ENCODE data around the gene RAB7A. TPM values are rescaled to one million over a fixed set of nuclear protein-coding genes. Genes with fewer than 3 reads are reported as not detected.

RAB7A gene
- total RNA-seq, 1 donor from 2014 or later = 319 TPM

DNA sequence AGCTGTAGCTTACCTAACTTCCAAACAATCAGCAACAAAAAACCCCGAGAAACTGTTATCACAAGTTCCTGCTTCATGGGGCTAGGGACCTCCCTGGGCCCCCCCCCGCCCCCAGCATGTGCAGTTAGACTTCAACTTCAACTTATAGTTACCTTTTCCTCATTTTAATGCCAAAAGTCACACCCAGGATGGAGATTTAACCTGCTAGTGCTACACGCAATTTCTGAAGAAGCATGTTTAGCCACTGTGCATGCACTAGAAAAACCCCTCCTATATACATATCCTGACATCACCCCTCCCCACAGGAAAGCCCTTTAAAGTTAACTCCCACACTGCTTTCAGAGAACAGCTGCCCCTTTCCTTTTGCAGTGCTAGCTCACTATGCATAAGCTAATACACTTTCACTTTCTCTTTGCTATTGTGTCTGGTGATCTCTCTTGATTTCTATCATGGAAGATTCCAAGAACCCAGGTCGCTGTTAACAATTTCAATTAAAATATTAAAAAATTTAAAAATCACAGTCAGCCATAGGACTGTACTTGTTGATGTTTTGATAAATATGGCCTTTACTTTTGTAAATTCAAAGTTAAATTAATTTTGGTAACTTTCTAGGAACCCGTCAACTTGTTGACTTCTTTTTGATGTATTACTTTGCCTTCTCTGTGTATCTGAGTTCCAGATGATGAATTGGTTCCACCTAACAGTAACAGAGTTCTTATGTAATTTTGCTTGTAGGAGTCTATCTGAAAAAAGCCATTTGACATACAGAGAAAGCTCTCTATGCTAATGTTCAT is 78.2 kb downstream of the RAB7A start:
- peak; percentile 19 for DNase-seq (ENCODE audit: low read depth)
- H3K4me2 ChIP-seq (ENCODE audit: low read length) = peak overlapping the region; percentile 48
- no peaks in the 10 kb centered on the region for H3K27me3 ChIP-seq (ENCODE audit: insufficient read depth, low read length)
- no peak for TF ChIP-seq CTCF (IDR thresholded peaks at IDR 0.05; ENCODE audit: insufficient read depth, low read depth, low read length)
- TF ChIP-seq EZH2 (IDR thresholded peaks at IDR 0.05; ENCODE audit: insufficient read depth, low read length) = no peak
- Mint-ChIP-seq H3K9me3 (ENCODE audit: unreplicated experiment) (no peaks in the 10 kb centered on the region), H3K36me3 (ENCODE audit: low read depth, unreplicated experiment) (peaks cover 14% of the 10 kb centered on the region), H3K4me3 (ENCODE audit: unreplicated experiment) (peak overlapping the region; percentile 13), H3K27ac (ENCODE audit: unreplicated experiment) (no peak overlapping the region), H3K27me3 (ENCODE audit: low read depth, unreplicated experiment) (no peaks in the 10 kb centered on the region), H3K4me1 (ENCODE audit: low read depth, unreplicated experiment) (peaks cover 49% of the 10 kb centered on the region)
- no peak overlapping the region for H3K9ac ChIP-seq (ENCODE audit: low read length)
- peaks cover 60% of the 10 kb centered on the region for H4K20me1 ChIP-seq (ENCODE audit: insufficient read depth, low read length)
- no peak for FAIRE-seq
- no peak overlapping the region for H2AFZ ChIP-seq (ENCODE audit: low read depth, low read length)
- peaks cover 16% of the 10 kb centered on the region for H3K4me1 ChIP-seq (ENCODE audit: insufficient read depth, low read length)
- H3K36me3 ChIP-seq (ENCODE audit: insufficient read depth, low read length) = peaks cover 28% of the 10 kb centered on the region
- no peaks in the 10 kb centered on the region for H3K9me3 ChIP-seq (ENCODE audit: insufficient read depth, low read depth, low read length)
- no peak overlapping the region for H3K27ac ChIP-seq (ENCODE audit: low read depth, low read length)
- peaks cover 32% of the 10 kb centered on the region for H3K79me2 ChIP-seq (ENCODE audit: insufficient read depth, low read length)
- no peak overlapping the region for H3K4me3 ChIP-seq (ENCODE audit: insufficient read depth, low read depth, low read length)

DNA sequence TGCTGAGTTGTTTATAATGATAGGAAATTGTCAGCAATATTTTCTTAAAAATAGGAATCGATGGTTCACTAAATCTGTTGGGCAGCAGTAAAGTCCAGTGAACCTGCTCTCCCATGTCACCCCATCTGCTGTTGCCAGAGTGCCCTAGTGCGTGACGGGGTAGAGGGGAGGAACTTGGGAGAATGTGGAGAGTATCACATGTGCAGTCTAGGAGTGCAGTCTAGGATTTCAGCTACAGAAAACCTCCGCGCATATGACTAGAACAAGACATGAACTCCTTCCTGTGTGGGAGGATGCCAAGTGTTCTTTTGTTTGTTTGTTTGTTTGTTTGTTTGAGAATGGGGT is 78.8 kb downstream of the RAB7A start:
- no peak overlapping the region for H3K4me2 ChIP-seq (ENCODE audit: low read length)
- H3K27me3 ChIP-seq (ENCODE audit: insufficient read depth, low read length) = no peaks in the 10 kb centered on the region
- H3K27ac ChIP-seq (ENCODE audit: low read depth, low read length) = no peak overlapping the region
- H3K4me3 ChIP-seq (ENCODE audit: insufficient read depth, low read depth, low read length) = no peak overlapping the region
- peaks cover 49% of the 10 kb centered on the region for H3K4me1 Mint-ChIP-seq (ENCODE audit: low read depth, unreplicated experiment)
- H3K9me3 ChIP-seq (ENCODE audit: insufficient read depth, low read depth, low read length) = no peaks in the 10 kb centered on the region
- H3K79me2 ChIP-seq (ENCODE audit: insufficient read depth, low read length) = peaks cover 32% of the 10 kb centered on the region
- H3K9ac ChIP-seq (ENCODE audit: low read length) = no peak overlapping the region
- no peaks in the 10 kb centered on the region for H3K9me3 Mint-ChIP-seq (ENCODE audit: unreplicated experiment)
- FAIRE-seq (no peak), DNase-seq (ENCODE audit: low read depth) (no peak)
- TF ChIP-seq EZH2 (IDR thresholded peaks at IDR 0.05; ENCODE audit: insufficient read depth, low read length) (no peak), CTCF (IDR thresholded peaks at IDR 0.05; ENCODE audit: insufficient read depth, low read depth, low read length) (no peak)
- H4K20me1 ChIP-seq (ENCODE audit: insufficient read depth, low read length) = peaks cover 59% of the 10 kb centered on the region
- no peak overlapping the region for H2AFZ ChIP-seq (ENCODE audit: low read depth, low read length)
- H3K36me3 ChIP-seq (ENCODE audit: insufficient read depth, low read length) = peaks cover 23% of the 10 kb centered on the region
- peaks cover 16% of the 10 kb centered on the region for H3K4me1 ChIP-seq (ENCODE audit: insufficient read depth, low read length)
- H3K36me3 Mint-ChIP-seq (ENCODE audit: low read depth, unreplicated experiment) = peaks cover 15% of the 10 kb centered on the region
- H3K27ac Mint-ChIP-seq (ENCODE audit: unreplicated experiment) = peak overlapping the region; percentile 62
- no peaks in the 10 kb centered on the region for H3K27me3 Mint-ChIP-seq (ENCODE audit: low read depth, unreplicated experiment)
- peak overlapping the region; percentile 13 for H3K4me3 Mint-ChIP-seq (ENCODE audit: unreplicated experiment)

- no peaks in the 10 kb centered on the region for H3K27me3 Mint-ChIP-seq (ENCODE audit: low read depth, unreplicated experiment)
- H3K27ac ChIP-seq (ENCODE audit: low read depth, low read length) = peak overlapping the region; percentile 36
Observed at GRCh38 chr3:128805772-128806171, 79.8 kb downstream of the RAB7A start.

More at GRCh38 chr3:128805772-128806171, 79.8 kb downstream of the RAB7A start:
- peaks cover 43% of the 10 kb centered on the region for H3K4me1 Mint-ChIP-seq (ENCODE audit: low read depth, unreplicated experiment)
- Histone ChIP-seq H3K79me2 (ENCODE audit: insufficient read depth, low read length) (peaks cover 32% of the 10 kb centered on the region), H4K20me1 (ENCODE audit: insufficient read depth, low read length) (peaks cover 59% of the 10 kb centered on the region), H3K36me3 (ENCODE audit: insufficient read depth, low read length) (peaks cover 19% of the 10 kb centered on the region), H3K4me2 (ENCODE audit: low read length) (no peak overlapping the region), H3K9ac (ENCODE audit: low read length) (no peak overlapping the region), H2AFZ (ENCODE audit: low read depth, low read length) (no peak overlapping the region), H3K27me3 (ENCODE audit: insufficient read depth, low read length) (no peaks in the 10 kb centered on the region), H3K4me1 (ENCODE audit: insufficient read depth, low read length) (peaks cover 16% of the 10 kb centered on the region), H3K4me3 (ENCODE audit: insufficient read depth, low read depth, low read length) (no peak overlapping the region), H3K9me3 (ENCODE audit: insufficient read depth, low read depth, low read length) (no peaks in the 10 kb centered on the region)
- H3K4me3 Mint-ChIP-seq (ENCODE audit: unreplicated experiment) = peak overlapping the region; percentile 8
- H3K36me3 Mint-ChIP-seq (ENCODE audit: low read depth, unreplicated experiment) = peaks cover 15% of the 10 kb centered on the region
- H3K9me3 Mint-ChIP-seq (ENCODE audit: unreplicated experiment) = no peaks in the 10 kb centered on the region
- TF ChIP-seq CTCF (IDR thresholded peaks at IDR 0.05; ENCODE audit: insufficient read depth, low read depth, low read length) = no peak
- no peak for TF ChIP-seq EZH2 (IDR thresholded peaks at IDR 0.05; ENCODE audit: insufficient read depth, low read length)
- FAIRE-seq (no peak), DNase-seq (ENCODE audit: low read depth) (peak; percentile 16)
- peak overlapping the region; percentile 21 for H3K27ac Mint-ChIP-seq (ENCODE audit: unreplicated experiment)

All from astrocyte (in vitro differentiated cells and primary cell).